ENCODE data around the gene BEND3.
"Not testable (repeated sequence)": the region's sequence is repeated elsewhere in the genome, so short reads cannot be mapped to it uniquely, and the experiment has no call there.

Gene BEND3

GRCh38 chr6:107114926-107115694 lies at the start of gene BEND3:
TSS of gene BEND3 (minus strand) at chr6:107115515. CDS start at chr6:107099285, 16,230 bp downstream.
- Histone ChIP-seq H3K36me3 (ENCODE audit: control insufficient read depth, insufficient read depth, low read length) (no peaks in the 10 kb centered on the region), H3K27ac (ENCODE audit: low read depth, low read length) (peak within 1 kb of the TSS; percentile 24), H3K4me1 (ENCODE audit: control insufficient read depth, insufficient read depth, low read length) (peaks cover 7% of the 10 kb centered on the region), H3K4me3 (ENCODE audit: low read length) (peak within 1 kb of the TSS; percentile 78), H3K9ac (ENCODE audit: low read length) (no peak within 1 kb of the TSS), H3K27me3 (ENCODE audit: control insufficient read depth, insufficient read depth, low read length) (no peaks in the 10 kb centered on the region)

GRCh38 chr6:107164299-107164698 lies 49.0 kb upstream of the BEND3 start:
- H3K4me1 ChIP-seq (ENCODE audit: control insufficient read depth, insufficient read depth, low read length); H3K27ac ChIP-seq (ENCODE audit: low read depth, low read length); H3K36me3 ChIP-seq (ENCODE audit: control insufficient read depth, insufficient read depth, low read length); H3K4me3 ChIP-seq (ENCODE audit: low read length); H3K9ac ChIP-seq (ENCODE audit: low read length); H3K27me3 ChIP-seq (ENCODE audit: control insufficient read depth, insufficient read depth, low read length): not testable (repeated sequence)

- no peak overlapping the region for H3K27ac ChIP-seq (ENCODE audit: low read depth, low read length)
- no peaks in the 10 kb centered on the region for H3K4me1 ChIP-seq (ENCODE audit: control insufficient read depth, insufficient read depth, low read length)
- H3K4me3 ChIP-seq (ENCODE audit: low read length): no peak overlapping the region
- H3K27me3 ChIP-seq (ENCODE audit: control insufficient read depth, insufficient read depth, low read length): no peaks in the 10 kb centered on the region
- no peak overlapping the region for H3K9ac ChIP-seq (ENCODE audit: low read length)
- H3K36me3 ChIP-seq (ENCODE audit: control insufficient read depth, insufficient read depth, low read length): no peaks in the 10 kb centered on the region
These were observed 46.2 kb upstream of the BEND3 start for GRCh38 chr6:107161521-107161920.

GRCh38 chr6:107156617-107157016 lies 41.3 kb upstream of the BEND3 start:
- Histone ChIP-seq H3K9ac (ENCODE audit: low read length) (no peak overlapping the region), H3K4me1 (ENCODE audit: control insufficient read depth, insufficient read depth, low read length) (no peaks in the 10 kb centered on the region), H3K27me3 (ENCODE audit: control insufficient read depth, insufficient read depth, low read length) (no peaks in the 10 kb centered on the region), H3K27ac (ENCODE audit: low read depth, low read length) (no peak overlapping the region), H3K36me3 (ENCODE audit: control insufficient read depth, insufficient read depth, low read length) (no peaks in the 10 kb centered on the region), H3K4me3 (ENCODE audit: low read length) (no peak overlapping the region)

- H3K36me3 ChIP-seq (ENCODE audit: control insufficient read depth, insufficient read depth, low read length): peaks cover 2% of the 10 kb centered on the region
- no peak overlapping the region for H3K4me3 ChIP-seq (ENCODE audit: low read length)
- H3K27ac ChIP-seq (ENCODE audit: low read depth, low read length): no peak overlapping the region
- H3K4me1 ChIP-seq (ENCODE audit: control insufficient read depth, insufficient read depth, low read length): no peaks in the 10 kb centered on the region
- H3K27me3 ChIP-seq (ENCODE audit: control insufficient read depth, insufficient read depth, low read length): no peaks in the 10 kb centered on the region
- no peak overlapping the region for H3K9ac ChIP-seq (ENCODE audit: low read length)
These were observed 39.5 kb upstream of the BEND3 start for GRCh38 chr6:107154801-107155160.

GRCh38 chr6:107154131-107154800 lies 39.0 kb upstream of the BEND3 start:
- Histone ChIP-seq H3K4me1 (ENCODE audit: control insufficient read depth, insufficient read depth, low read length) (no peaks in the 10 kb centered on the region), H3K36me3 (ENCODE audit: control insufficient read depth, insufficient read depth, low read length) (peaks cover 2% of the 10 kb centered on the region), H3K27me3 (ENCODE audit: control insufficient read depth, insufficient read depth, low read length) (no peaks in the 10 kb centered on the region), H3K9ac (ENCODE audit: low read length) (no peak overlapping the region), H3K27ac (ENCODE audit: low read depth, low read length) (no peak overlapping the region), H3K4me3 (ENCODE audit: low read length) (no peak overlapping the region)

- no peaks in the 10 kb centered on the region for H3K4me1 ChIP-seq (ENCODE audit: control insufficient read depth, insufficient read depth, low read length)
- no peak overlapping the region for H3K4me3 ChIP-seq (ENCODE audit: low read length)
- no peaks in the 10 kb centered on the region for H3K27me3 ChIP-seq (ENCODE audit: control insufficient read depth, insufficient read depth, low read length)
- no peak overlapping the region for H3K27ac ChIP-seq (ENCODE audit: low read depth, low read length)
- H3K9ac ChIP-seq (ENCODE audit: low read length): no peak overlapping the region
- H3K36me3 ChIP-seq (ENCODE audit: control insufficient read depth, insufficient read depth, low read length): peaks cover 2% of the 10 kb centered on the region
These were observed 37.5 kb upstream of the BEND3 start for GRCh38 chr6:107152638-107153430.

GRCh38 chr6:107144666-107145065 lies 29.4 kb upstream of the BEND3 start:
- Histone ChIP-seq H3K27ac (ENCODE audit: low read depth, low read length) (no peak overlapping the region), H3K27me3 (ENCODE audit: control insufficient read depth, insufficient read depth, low read length) (no peaks in the 10 kb centered on the region), H3K9ac (ENCODE audit: low read length) (no peak overlapping the region), H3K4me3 (ENCODE audit: low read length) (no peak overlapping the region), H3K36me3 (ENCODE audit: control insufficient read depth, insufficient read depth, low read length) (no peaks in the 10 kb centered on the region), H3K4me1 (ENCODE audit: control insufficient read depth, insufficient read depth, low read length) (no peaks in the 10 kb centered on the region)

GRCh38 chr6:107144014-107144413 lies 28.7 kb upstream of the BEND3 start:
- Histone ChIP-seq H3K27me3 (ENCODE audit: control insufficient read depth, insufficient read depth, low read length) (no peaks in the 10 kb centered on the region), H3K4me3 (ENCODE audit: low read length) (no peak overlapping the region), H3K4me1 (ENCODE audit: control insufficient read depth, insufficient read depth, low read length) (no peaks in the 10 kb centered on the region), H3K36me3 (ENCODE audit: control insufficient read depth, insufficient read depth, low read length) (no peaks in the 10 kb centered on the region), H3K9ac (ENCODE audit: low read length) (no peak overlapping the region), H3K27ac (ENCODE audit: low read depth, low read length) (no peak overlapping the region)

GRCh38 chr6:107140581-107140980 lies 25.3 kb upstream of the BEND3 start:
- Histone ChIP-seq H3K36me3 (ENCODE audit: control insufficient read depth, insufficient read depth, low read length) (no peaks in the 10 kb centered on the region), H3K4me1 (ENCODE audit: control insufficient read depth, insufficient read depth, low read length) (no peaks in the 10 kb centered on the region), H3K9ac (ENCODE audit: low read length) (no peak overlapping the region), H3K27ac (ENCODE audit: low read depth, low read length) (no peak overlapping the region), H3K4me3 (ENCODE audit: low read length) (no peak overlapping the region), H3K27me3 (ENCODE audit: control insufficient read depth, insufficient read depth, low read length) (no peaks in the 10 kb centered on the region)

GRCh38 chr6:107136324-107136723 lies 21.0 kb upstream of the BEND3 start:
- H3K9ac ChIP-seq (ENCODE audit: low read length); H3K27me3 ChIP-seq (ENCODE audit: control insufficient read depth, insufficient read depth, low read length); H3K4me3 ChIP-seq (ENCODE audit: low read length); H3K4me1 ChIP-seq (ENCODE audit: control insufficient read depth, insufficient read depth, low read length); H3K36me3 ChIP-seq (ENCODE audit: control insufficient read depth, insufficient read depth, low read length); H3K27ac ChIP-seq (ENCODE audit: low read depth, low read length): not testable (repeated sequence)

GRCh38 chr6:107135048-107135680 lies 19.8 kb upstream of the BEND3 start:
- not testable (repeated sequence) for H3K9ac ChIP-seq (ENCODE audit: low read length); H3K4me1 ChIP-seq (ENCODE audit: control insufficient read depth, insufficient read depth, low read length); H3K27me3 ChIP-seq (ENCODE audit: control insufficient read depth, insufficient read depth, low read length); H3K36me3 ChIP-seq (ENCODE audit: control insufficient read depth, insufficient read depth, low read length); H3K4me3 ChIP-seq (ENCODE audit: low read length); H3K27ac ChIP-seq (ENCODE audit: low read depth, low read length)

All from rectal smooth muscle tissue (tissue), 1 donor.